ENCODE results near the gene ZNF429. TPM values are rescaled to one million over a fixed set of nuclear protein-coding genes. Genes with fewer than 3 reads are reported as not detected.

The ZNF429 gene
- total and polyA plus RNA-seq, 2 donors (not counting 3 experiments of a cell fraction or from before 2014, with no cell fraction given): 2.1 to 2.6 TPM

GRCh38 chr19:21482863-21483276, 22.5 kb upstream of the ZNF429 start:
- H4K20me1 ChIP-seq (replicated peaks; ENCODE audit: control insufficient read depth, extremely low read depth, insufficient read depth, low read length): no peaks in the 10 kb centered on the region
- peak; percentile 13 for DNase-seq (ENCODE audit: low read depth, low spot score)
- ChIA-PET POLR2A (no interaction called here), CTCF (no interaction called here)
- no peaks in the 10 kb centered on the region for H3K4me1 ChIP-seq (ENCODE audit: control insufficient read depth, extremely low read depth, insufficient read depth, low read length)
- intact Hi-C loops (cut with micrococcal nuclease) (no loop called here), dilution Hi-C loops (cut with MboI; ENCODE audit: extremely low pct_ligation_motif_present, low sequenced_read_pairs) (no loop called here)
- no peak overlapping the region for H2AFZ ChIP-seq (ENCODE audit: low read depth, low read length)
- H3K9me3 ChIP-seq (replicated peaks; ENCODE audit: control insufficient read depth, insufficient read depth, low read length): peaks cover 3% of the 10 kb centered on the region
- no peaks in the 10 kb centered on the region for H3K36me3 ChIP-seq (ENCODE audit: control insufficient read depth in 2 of 2, extremely low read depth in 1 of 2, insufficient read depth in 2 of 2, low read length in 2 of 2)
- H3K79me2 ChIP-seq (ENCODE audit: control insufficient read depth, insufficient read depth, low read length): no peaks in the 10 kb centered on the region
- H3K27me3 ChIP-seq (ENCODE audit: control insufficient read depth in 2 of 2, insufficient read depth in 2 of 2, low read length in 2 of 2): no peaks in the 10 kb centered on the region
- no TSS peak for BruUV-seq (replicated peaks)
- H3K4me3 ChIP-seq (replicated peaks in 1 of 3; ENCODE audit: insufficient read depth in 1 of 3, low read depth in 1 of 3, low read length in 3 of 3): no peak overlapping the region
- TF ChIP-seq CTCF (IDR thresholded peaks at IDR 0.05; ENCODE audit: extremely low read depth in 1 of 2, insufficient read depth in 1 of 2, low read depth in 1 of 2, low read length in 2 of 2) (peak; percentile 33 to 57), POLR2AphosphoS5 (IDR thresholded peaks at IDR 0.05; ENCODE audit: insufficient read depth, low read depth, low read length) (no peak)
- no peak overlapping the region for H3K27ac ChIP-seq (ENCODE audit: insufficient read depth, low read depth, low read length)
- H3K9me1 ChIP-seq (replicated peaks; ENCODE audit: control insufficient read depth, extremely low read depth, insufficient read depth, low read length): no peaks in the 10 kb centered on the region
- no peak overlapping the region for H3K4me2 ChIP-seq (ENCODE audit: insufficient read depth, low read length)
- FAIRE-seq: no peak
- no peak overlapping the region for H3K9ac ChIP-seq (replicated peaks; ENCODE audit: extremely low read depth, insufficient read depth, low read length)

GRCh38 chr19:21483589-21484170, 21.7 kb upstream of the ZNF429 start:
- Histone ChIP-seq H3K36me3 (ENCODE audit: control insufficient read depth in 2 of 2, extremely low read depth in 1 of 2, insufficient read depth in 2 of 2, low read length in 2 of 2) (no peaks in the 10 kb centered on the region), H3K4me3 (replicated peaks in 1 of 3; ENCODE audit: insufficient read depth in 1 of 3, low read depth in 1 of 3, low read length in 3 of 3) (no peak overlapping the region), H3K79me2 (ENCODE audit: control insufficient read depth, insufficient read depth, low read length) (no peaks in the 10 kb centered on the region), H3K9me1 (replicated peaks; ENCODE audit: control insufficient read depth, extremely low read depth, insufficient read depth, low read length) (no peaks in the 10 kb centered on the region), H3K27ac (ENCODE audit: insufficient read depth, low read depth, low read length) (no peak overlapping the region), H4K20me1 (replicated peaks; ENCODE audit: control insufficient read depth, extremely low read depth, insufficient read depth, low read length) (no peaks in the 10 kb centered on the region), H3K9me3 (replicated peaks; ENCODE audit: control insufficient read depth, insufficient read depth, low read length) (peaks cover 3% of the 10 kb centered on the region), H2AFZ (ENCODE audit: low read depth, low read length) (no peak overlapping the region), H3K4me1 (ENCODE audit: control insufficient read depth, extremely low read depth, insufficient read depth, low read length) (no peaks in the 10 kb centered on the region), H3K27me3 (ENCODE audit: control insufficient read depth in 2 of 2, insufficient read depth in 2 of 2, low read length in 2 of 2) (no peaks in the 10 kb centered on the region), H3K4me2 (ENCODE audit: insufficient read depth, low read length) (no peak overlapping the region), H3K9ac (replicated peaks; ENCODE audit: extremely low read depth, insufficient read depth, low read length) (no peak overlapping the region)
- DNase-seq (ENCODE audit: low read depth, low spot score) (no peak), FAIRE-seq (no peak)
- BruUV-seq (replicated peaks): no TSS peak
- ChIA-PET POLR2A (no interaction called here), CTCF (no interaction called here)
- dilution Hi-C loops (cut with MboI; ENCODE audit: extremely low pct_ligation_motif_present, low sequenced_read_pairs): no loop called here
- intact Hi-C loops (cut with micrococcal nuclease): no loop called here
- TF ChIP-seq CTCF (IDR thresholded peaks at IDR 0.05; ENCODE audit: extremely low read depth in 1 of 2, insufficient read depth in 1 of 2, low read depth in 1 of 2, low read length in 2 of 2): peak; percentile 18 to 58
- no peak for TF ChIP-seq MYC (IDR thresholded peaks at IDR 0.05; ENCODE audit: low read depth, low read length)

All from endothelial cell of umbilical vein (primary cell).